Gastrocnemius medialis (tissue), 4 donors: ENCODE results near the gene IGF1R.

ENCODE experiments used
- CTCF ChIP-seq, 5 experiments: fragments of 450-650 bp in 3 of 5; fragments of 200-600 bp in 2 of 5; sonication (generic) in 2 of 5; IDR thresholded peaks in 4 of 5; conservative IDR thresholded peaks in 1 of 5; 1 replicate in 4 of 5; 2 replicates in 1 of 5; pipeline ENCODE4 v1.5.1; 2016 to 2019; ENCODE audit warnings: antibody characterized with exemption in 5 of 5, mild to moderate bottlenecking in 3 of 5, moderate library complexity in 3 of 5
- POLR2A ChIP-seq, 2 donors: fragments of 450-650 bp; IDR thresholded peaks; one replicate each; pipeline ENCODE4 v1.6.1; 2017; ENCODE audit warnings: antibody characterized with exemption in 2 of 2, mild to moderate bottlenecking in 2 of 2, moderate library complexity in 2 of 2

- TF ChIP-seq POLR2A (IDR thresholded peaks at IDR 0.05) (no peak), CTCF (IDR thresholded peaks at IDR 0.05 in 4 of 5, conservative IDR thresholded peaks at IDR 0.05 in 1 of 5) (no peak)
Measured at GRCh38 chr15:98955331-98955730, 307.0 kb downstream of the IGF1R start.
